Retina (tissue), 1 donor: ENCODE measurements around the gene PROCR.
"Not testable (repeated sequence)": the region's sequence is repeated elsewhere in the genome, so short reads cannot be mapped to it uniquely, and the experiment has no call there.

Experiments used
- DNase-seq: peaks from one replicate; pipeline ENCODE4 v3.0.0-alpha.2; 2016

The PROCR gene

GRCh38 chr20:35196313-35196712, 24.4 kb downstream of the PROCR start:
- DNase-seq, result no peak

- DNase-seq, result no peak
Observed at GRCh38 chr20:35199740-35200139, 27.9 kb downstream of the PROCR start.

GRCh38 chr20:35200267-35200666, 28.4 kb downstream of the PROCR start:
- no peak for DNase-seq

GRCh38 chr20:35201467-35201866, 29.6 kb downstream of the PROCR start:
- DNase-seq, result not testable (repeated sequence)

- DNase-seq, result no peak
Observed at GRCh38 chr20:35206802-35207201, 34.9 kb downstream of the PROCR start.

GRCh38 chr20:35207950-35208611, 36.2 kb downstream of the PROCR start:
- peak; percentile 51 for DNase-seq

GRCh38 chr20:35215066-35215956, 43.4 kb downstream of the PROCR start:
- no peak for DNase-seq

- DNase-seq, result no peak
Observed at GRCh38 chr20:35216541-35216940, 44.7 kb downstream of the PROCR start.

GRCh38 chr20:35223941-35224340, 52.1 kb downstream of the PROCR start:
- no peak for DNase-seq

- no peak for DNase-seq
Observed at GRCh38 chr20:35224536-35224935, 52.7 kb downstream of the PROCR start.

- DNase-seq, result no peak
Observed at GRCh38 chr20:35225319-35226125, 53.6 kb downstream of the PROCR start.

- peak; percentile 44 for DNase-seq
Observed at GRCh38 chr20:35226126-35226883, 54.4 kb downstream of the PROCR start, which contains the start of gene MMP24. MMP24 (plus strand) TSS chr20:35226690; CDS start chr20:35226739, 49 bp downstream.
